ENCODE data around the gene CA5A.

CA5A gene

GRCh38 chr16:87979352-87979751 lies 43.0 kb upstream of the CA5A start:
- no peaks in the 10 kb centered on the region for H3K27me3 ChIP-seq
- no peaks in the 10 kb centered on the region for H3K36me3 ChIP-seq
- no peaks in the 10 kb centered on the region for H3K9me3 ChIP-seq
- H3K4me3 ChIP-seq (ENCODE audit: low read depth, low read length), result no peak overlapping the region
- no peak for DNase-seq
- no peak for TF ChIP-seq CTCF (IDR thresholded peaks at IDR 0.05; ENCODE audit: low read depth, low read length)
- no peaks in the 10 kb centered on the region for H3K4me1 ChIP-seq

- no peak for TF ChIP-seq CTCF (IDR thresholded peaks at IDR 0.05; ENCODE audit: low read depth, low read length)
- H3K36me3 ChIP-seq, result no peaks in the 10 kb centered on the region
- H3K4me1 ChIP-seq, result no peaks in the 10 kb centered on the region
- no peaks in the 10 kb centered on the region for H3K27me3 ChIP-seq
- no peak overlapping the region for H3K4me3 ChIP-seq (ENCODE audit: low read depth, low read length)
- DNase-seq, result no peak
- H3K9me3 ChIP-seq, result no peaks in the 10 kb centered on the region
These were observed 41.8 kb upstream of the CA5A start for GRCh38 chr16:87978127-87978526.

- Histone ChIP-seq H3K36me3 (no peaks in the 10 kb centered on the region), H3K4me1 (no peaks in the 10 kb centered on the region), H3K9me3 (peaks cover 5% of the 10 kb centered on the region), H3K27me3 (no peaks in the 10 kb centered on the region), H3K4me3 (ENCODE audit: low read depth, low read length) (no peak overlapping the region)
- TF ChIP-seq CTCF (IDR thresholded peaks at IDR 0.05; ENCODE audit: low read depth, low read length), result no peak
- no peak for DNase-seq
These were observed 40.3 kb upstream of the CA5A start for GRCh38 chr16:87976665-87977064.

- TF ChIP-seq CTCF (IDR thresholded peaks at IDR 0.05; ENCODE audit: low read depth, low read length), result no peak
- Histone ChIP-seq H3K9me3 (peaks cover 6% of the 10 kb centered on the region), H3K4me3 (ENCODE audit: low read depth, low read length) (no peak overlapping the region), H3K27me3 (no peaks in the 10 kb centered on the region), H3K4me1 (no peaks in the 10 kb centered on the region), H3K36me3 (no peaks in the 10 kb centered on the region)
- no peak for DNase-seq
These were observed 37.8 kb upstream of the CA5A start for GRCh38 chr16:87974178-87974577.

- no peak for TF ChIP-seq CTCF (IDR thresholded peaks at IDR 0.05; ENCODE audit: low read depth, low read length)
- DNase-seq, result no peak
- Histone ChIP-seq H3K27me3 (no peaks in the 10 kb centered on the region), H3K4me1 (no peaks in the 10 kb centered on the region), H3K36me3 (no peaks in the 10 kb centered on the region), H3K4me3 (ENCODE audit: low read depth, low read length) (no peak overlapping the region), H3K9me3 (peaks cover 6% of the 10 kb centered on the region)
These were observed 37.4 kb upstream of the CA5A start for GRCh38 chr16:87973717-87974116.

GRCh38 chr16:87971933-87972332 lies 35.6 kb upstream of the CA5A start:
- no peaks in the 10 kb centered on the region for H3K27me3 ChIP-seq
- peaks cover 6% of the 10 kb centered on the region for H3K9me3 ChIP-seq
- H3K4me1 ChIP-seq, result peaks cover under 1% of the 10 kb centered on the region
- TF ChIP-seq CTCF (IDR thresholded peaks at IDR 0.05; ENCODE audit: low read depth, low read length), result no peak
- H3K36me3 ChIP-seq, result no peaks in the 10 kb centered on the region
- no peak for DNase-seq
- H3K4me3 ChIP-seq (ENCODE audit: low read depth, low read length), result no peak overlapping the region

All from BE2C (cell line).